H1 (cell line): Measurements from ENCODE around the gene UPF2. TPM values are rescaled to one million over a fixed set of nuclear protein-coding genes. Genes with fewer than 3 reads are reported as not detected.

ENCODE experiments used
- CTCF ChIA-PET: fragments of 300-600 bp; sonication (Branson Sonifier 250); formaldehyde crosslinking; loops from one replicate; lab custom pipeline; 2021; ENCODE audit not compliant: partially characterized antibody; lab: Charles Lee
- POLR2A ChIA-PET: fragments of 300-600 bp; sonication (Branson Sonifier 250); formaldehyde crosslinking; loops from one replicate; lab custom pipeline; 2021; ENCODE audit warnings: inconsistent platforms; ENCODE audit not compliant: partially characterized antibody; lab: Charles Lee
- DNase-seq, 2 experiments: peaks; one replicate each; pipeline versions ENCODE4 v3.0.0 to v3.0.0-alpha.2; 2010 to 2022; ENCODE audit warnings: low spot score in 2 of 2, low read depth in 1 of 2, mixed read lengths in 1 of 2
- FAIRE-seq: peaks from 2 replicates; lab custom pipeline; 2011; peaks lifted over from hg19 to GRCh38; lab: Jason Lieb, UNC
- H2AFZ ChIP-seq: 2 replicates; pipeline ENCODE4 v1.8.1; 2012; ENCODE audit warnings: low read length, inconsistent platforms
- H2AK5ac ChIP-seq: 2 replicates; pipeline ENCODE4 v1.6.1; 2013; ENCODE audit warnings: low read depth, low read length
- H2BK120ac ChIP-seq: replicated peaks from 2 replicates; pipeline ENCODE3; 2013; ENCODE audit warnings: low read depth, low read length, inconsistent platforms
- H2BK12ac ChIP-seq: 2 replicates; pipeline ENCODE4 v1.6.1; 2013; ENCODE audit warnings: low read depth, low read length
- H2BK15ac ChIP-seq: 2 replicates; pipeline ENCODE4 v1.6.1; 2013; ENCODE audit warnings: low read length
- H2BK20ac ChIP-seq: 2 replicates; pipeline ENCODE4 v1.6.1; 2013; ENCODE audit warnings: low read length
- H2BK5ac ChIP-seq: 2 replicates; pipeline ENCODE4 v1.6.1; 2013; ENCODE audit warnings: low read depth, low read length
- H3K14ac ChIP-seq: 2 replicates; pipeline ENCODE4 v1.6.1; 2013; ENCODE audit warnings: inconsistent platforms; ENCODE audit not compliant: insufficient read length
- H3K18ac ChIP-seq: 2 replicates; pipeline ENCODE4 v1.6.1; 2013; ENCODE audit warnings: low read length; ENCODE audit errors: extremely low read depth
- H3K23ac ChIP-seq: 2 replicates; pipeline ENCODE4 v1.6.1; 2013; ENCODE audit warnings: inconsistent platforms; ENCODE audit not compliant: insufficient read length
- H3K23me2 ChIP-seq: 2 replicates; pipeline ENCODE4 v1.6.1; 2013; ENCODE audit warnings: low read depth, low read length
- H3K27ac ChIP-seq: 2 replicates; pipeline ENCODE4 v1.6.1; 2011; ENCODE audit warnings: low read depth, low read length, inconsistent platforms
- H3K27me3 ChIP-seq, 4 experiments: replicated peaks in 1 of 4; 1 replicate in 1 of 4; 2 replicates in 3 of 4; pipeline versions ENCODE4 v1.6.1 to v1.8.1; 2011 to 2013; ENCODE audit warnings: low read length in 3 of 4, mild to moderate bottlenecking in 3 of 4, inconsistent platforms in 2 of 4, mixed read lengths in 2 of 4, moderate library complexity in 1 of 4; ENCODE audit not compliant: control insufficient read depth in 3 of 4, insufficient read depth in 3 of 4; ENCODE audit errors: extremely low read depth in 1 of 4
- H3K36me3 ChIP-seq, 4 experiments: 2 replicates each; pipeline versions ENCODE4 v1.6.1 to v1.8.1; 2011 to 2013; ENCODE audit warnings: mild to moderate bottlenecking in 4 of 4, low read length in 3 of 4, moderate library complexity in 2 of 4, control low read depth in 1 of 4, inconsistent platforms in 1 of 4; ENCODE audit not compliant: insufficient read depth in 4 of 4, control insufficient read depth in 2 of 4
- H3K4ac ChIP-seq: replicated peaks from 2 replicates; pipeline ENCODE3; 2013; ENCODE audit warnings: low read length, low read depth, mixed read lengths, inconsistent platforms; ENCODE audit not compliant: insufficient read length
- H3K4me1 ChIP-seq, 4 experiments: replicated peaks in 1 of 4; 1 replicate in 1 of 4; 2 replicates in 3 of 4; pipeline versions ENCODE4 v1.6.1 to v1.8.1; 2011 to 2013; ENCODE audit warnings: low read length in 3 of 4, inconsistent platforms in 2 of 4, mixed read lengths in 1 of 4; ENCODE audit not compliant: insufficient read depth in 4 of 4, control insufficient read depth in 3 of 4
- H3K4me2 ChIP-seq, 2 experiments: 2 replicates each; pipeline versions ENCODE4 v1.6.1 to v1.8.1; 2011 to 2013; ENCODE audit warnings: low read depth in 2 of 2, low read length in 2 of 2, control low read depth in 1 of 2, inconsistent platforms in 1 of 2, mild to moderate bottlenecking in 1 of 2; ENCODE audit not compliant: insufficient read depth in 1 of 2
- H3K4me3 ChIP-seq, 4 experiments: fragments of 200-600, 300-600 bp in 1 of 4; sonication (generic), shearing (Covaris generic), sonication (Bioruptor Twin) in 1 of 4; 2 replicates each; pipeline versions ENCODE4 v1.5.1 to v1.8.1; 2011 to 2016; ENCODE audit warnings: low read length in 4 of 4, low read depth in 3 of 4, control low read depth in 2 of 4, inconsistent platforms in 2 of 4, mild to moderate bottlenecking in 2 of 4, mixed read lengths in 1 of 4, moderate library complexity in 1 of 4; ENCODE audit not compliant: insufficient read depth in 2 of 4; ENCODE audit errors: extremely low read depth in 1 of 4
- H3K56ac ChIP-seq: replicated peaks from 2 replicates; pipeline ENCODE3; 2013; ENCODE audit warnings: low read depth, mild to moderate bottlenecking, mixed read lengths, low read length, inconsistent platforms; ENCODE audit not compliant: insufficient read length
- H3K79me1 ChIP-seq: 2 replicates; pipeline ENCODE4 v1.6.1; 2013; ENCODE audit warnings: low read depth, low read length, control low read depth
- H3K79me2 ChIP-seq, 2 experiments: 2 replicates each; pipeline versions ENCODE4 v1.6.1 to v1.8.1; 2012 to 2013; ENCODE audit warnings: low read length in 2 of 2, mild to moderate bottlenecking in 2 of 2, inconsistent platforms in 1 of 2; ENCODE audit not compliant: insufficient read depth in 2 of 2, control insufficient read depth in 1 of 2
- H3K9ac ChIP-seq, 4 experiments: replicated peaks in 1 of 4; 1 replicate in 1 of 4; 2 replicates in 3 of 4; pipeline versions ENCODE4 v1.6.1 to v1.8.1; 2011 to 2013; ENCODE audit warnings: low read depth in 3 of 4, low read length in 3 of 4, control low read depth in 2 of 4, mild to moderate bottlenecking in 2 of 4, moderate library complexity in 2 of 4, inconsistent platforms in 1 of 4; ENCODE audit errors: extremely low read depth in 1 of 4
- H3K9me3 ChIP-seq, 2 experiments: 2 replicates each; pipeline versions ENCODE4 v1.6.1 to v1.8.1; 2012 to 2013; ENCODE audit warnings: mild to moderate bottlenecking in 2 of 2, moderate library complexity in 2 of 2, control low read depth in 1 of 2, inconsistent platforms in 1 of 2, low read depth in 1 of 2, low read length in 1 of 2, mixed read lengths in 1 of 2; ENCODE audit not compliant: insufficient read depth in 2 of 2
- H4K20me1 ChIP-seq, 2 experiments: replicated peaks in 1 of 2; 2 replicates each; pipeline versions ENCODE3 to v1.8.1; 2011 to 2013; ENCODE audit warnings: inconsistent platforms in 2 of 2, low read length in 2 of 2, mild to moderate bottlenecking in 1 of 2; ENCODE audit not compliant: insufficient read depth in 2 of 2, control insufficient read depth in 1 of 2
- H4K5ac ChIP-seq: 2 replicates; pipeline ENCODE4 v1.6.1; 2013; ENCODE audit warnings: low read length, low read depth, mixed read lengths, inconsistent platforms; ENCODE audit not compliant: insufficient read length
- H4K8ac ChIP-seq: 2 replicates; pipeline ENCODE4 v1.8.0; 2013; ENCODE audit warnings: mild to moderate bottlenecking, moderate library complexity, low read length, inconsistent platforms; ENCODE audit not compliant: insufficient read depth; ENCODE audit errors: extremely low read depth
- H4K91ac ChIP-seq: replicated peaks from 2 replicates; pipeline ENCODE3; 2013; ENCODE audit warnings: low read length, mixed read lengths, inconsistent platforms; ENCODE audit not compliant: insufficient read length
- EP300 ChIP-seq, 2 experiments: IDR thresholded peaks; 1 replicate in 1 of 2; 2 replicates in 1 of 2; pipeline ENCODE4 v1.6.1; 2011 to 2012; ENCODE audit warnings: low read depth in 2 of 2, low read length in 2 of 2, mild to moderate bottlenecking in 2 of 2, borderline replicate concordance in 1 of 2, inconsistent platforms in 1 of 2, moderate library complexity in 1 of 2
- HDAC6 ChIP-seq: IDR thresholded peaks from one replicate; pipeline ENCODE4 v1.7.1; 2012; ENCODE audit warnings: low read depth, mild to moderate bottlenecking, inconsistent platforms, low read length, moderate library complexity
- POLR2A ChIP-seq, 2 experiments: IDR thresholded peaks; 1 replicate in 1 of 2; 2 replicates in 1 of 2; pipeline ENCODE4 v1.6.1; 2011; ENCODE audit warnings: low read depth in 2 of 2, low read length in 2 of 2, mild to moderate bottlenecking in 2 of 2; ENCODE audit errors: control extremely low read depth in 1 of 2
- WGBS, 2 experiments: shearing (Covaris generic) in 1 of 2; methylation state at CpG; one replicate each; pipeline versions ENCODE4 v1.1.6 to v1.1.7; 2013 to 2015; ENCODE audit warnings: low lambda C conversion rate in 2 of 2, mixed read lengths in 2 of 2, inconsistent platforms in 1 of 2, low coverage in 1 of 2, missing lambda C conversion rate in 1 of 2; ENCODE audit not compliant: insufficient replicate concordance in 2 of 2, insufficient coverage in 1 of 2, insufficient read length in 1 of 2; ENCODE audit errors: extremely low coverage in 1 of 2, missing lambda C conversion rate in 1 of 2; 5-methylcytosine and 5-hydroxymethylcytosine counted together
- polyA plus RNA-seq, 7 experiments: library from polyadenylated mRNA; depleted of rRNA in 3 of 7; stranded (reverse) in 5 of 7; unstranded in 2 of 7; fragments of >200 nt in 5 of 7; fragments of 200-250 nt in 2 of 7; gene quantifications; 1 replicate in 5 of 7; 2 replicates in 1 of 7; 4 replicates in 1 of 7; pipeline versions ENCODE4 v1.2.1 to v1.2.3, GENCODE V29; 2011 to 2013; ENCODE audit warnings: missing spikeins in 2 of 7, mixed read lengths in 2 of 7
- total RNA-seq: library from RNA; stranded (reverse); fragmentation: NEBNext Ultra II Directional; extraction: Animal tissue kit (Norgen Biotek cat#: 25700); gene quantifications from 2 replicates; pipeline ENCODE4 v1.2.1, GENCODE V29; 2021

UPF2 gene
- total and polyA plus RNA-seq, 2 of the 8 experiments (the other 6 are each of a cell fraction or from before 2014, with no cell fraction given): 6.2 to 32.8 TPM

DNA sequence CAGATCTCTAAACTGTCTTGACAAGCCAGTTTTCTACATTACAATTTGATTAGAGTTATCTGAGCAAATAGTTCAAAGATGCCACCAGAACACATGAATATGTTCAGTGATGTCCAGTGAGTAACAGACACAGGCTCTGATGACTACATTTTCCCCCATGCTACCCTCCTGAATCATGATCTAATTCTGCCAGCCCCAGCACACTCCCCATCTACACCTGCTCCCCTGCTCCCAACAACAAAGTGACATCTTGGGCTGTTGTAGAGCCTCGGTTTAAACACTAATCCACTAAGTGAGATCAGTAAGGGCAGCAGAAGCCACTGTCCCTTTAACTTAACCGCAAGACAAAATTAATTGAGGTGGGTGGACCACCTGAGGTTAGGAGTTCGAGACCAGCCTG lies 114.9 kb downstream of the UPF2 start:
- Histone ChIP-seq H3K9me3 (no peaks in the 10 kb centered on the region), H3K27me3 (no peaks in the 10 kb centered on the region), H2AFZ (no peak overlapping the region), H3K23me2 (no peaks in the 10 kb centered on the region), H3K14ac (no peak overlapping the region), H3K56ac (no peak overlapping the region), H3K79me1 (no peaks in the 10 kb centered on the region), H4K5ac (no peak overlapping the region), H2BK12ac (no peak overlapping the region), H4K8ac (no peak overlapping the region), H3K79me2 (no peaks in the 10 kb centered on the region), H3K36me3 (peaks cover 2 to 61% (median 35%) of the 10 kb centered on the region in 4 experiments; a peak in 6 of 8 replicates), H3K18ac (no peak overlapping the region), H4K20me1 (peaks cover 0 to 1% of the 10 kb centered on the region in 2 experiments), H3K4ac (no peak overlapping the region), H2BK120ac (no peak overlapping the region), H3K9ac (no peak overlapping the region), H3K4me1 (no peaks in the 10 kb centered on the region), H2AK5ac (no peak overlapping the region), H2BK20ac (no peak overlapping the region), H2BK5ac (no peak overlapping the region), H4K91ac (no peak overlapping the region), H2BK15ac (no peak overlapping the region), H3K23ac (no peak overlapping the region), H3K27ac (no peak overlapping the region), H3K4me2 (no peak overlapping the region), H3K4me3 (no peak overlapping the region)
- ChIA-PET POLR2A (no interaction called here), CTCF (no interaction called here)
- FAIRE-seq (no peak), DNase-seq (no peak)
- WGBS, 2 experiments: 91% methylated on average over 3 of the region's 3 CpGs; no CpG with 5 or more reads in 1 of the 2 experiments
- TF ChIP-seq HDAC6: no peak
- no peak for TF ChIP-seq EP300 (IDR thresholded peaks at IDR 0.05; ENCODE audit: borderline replicate concordance in 1 of 2, low read depth in 2 of 2, low read length in 2 of 2)
- TF ChIP-seq POLR2A (IDR thresholded peaks at IDR 0.05; ENCODE audit: control extremely low read depth in 1 of 2, low read depth in 2 of 2, low read length in 2 of 2): no peak
